GM12872 (cell line): ENCODE results near the gene SLC16A5.

Source experiments
- CTCF ChIP-seq: IDR thresholded peaks from 3 replicates; pipeline ENCODE4 v1.5.1; 2011; ENCODE audit warnings: low read depth, mild to moderate bottlenecking, low read length, moderate library complexity; ENCODE audit not compliant: insufficient read depth

Gene SLC16A5

DNA sequence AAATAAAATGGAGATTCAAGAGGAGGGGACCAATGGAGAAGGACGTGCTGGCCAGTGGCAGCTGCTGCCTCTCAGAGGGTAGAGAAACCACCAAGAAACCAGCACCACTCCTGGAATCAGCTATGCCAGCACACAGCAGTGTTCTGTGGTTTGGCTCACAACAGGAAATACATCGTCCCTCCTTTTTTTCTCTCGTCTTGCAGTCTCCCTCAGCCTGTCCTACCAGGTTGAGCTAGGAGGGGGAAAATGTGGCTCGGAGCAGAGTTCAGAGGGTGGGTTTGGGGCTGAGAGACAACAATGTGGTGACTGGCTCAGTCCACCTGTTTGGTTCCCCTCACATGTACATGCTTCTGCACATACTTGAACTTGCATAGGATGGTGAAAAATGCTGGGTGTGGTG lies 19.9 kb upstream of the SLC16A5 start:
- no peak for TF ChIP-seq CTCF

DNA sequence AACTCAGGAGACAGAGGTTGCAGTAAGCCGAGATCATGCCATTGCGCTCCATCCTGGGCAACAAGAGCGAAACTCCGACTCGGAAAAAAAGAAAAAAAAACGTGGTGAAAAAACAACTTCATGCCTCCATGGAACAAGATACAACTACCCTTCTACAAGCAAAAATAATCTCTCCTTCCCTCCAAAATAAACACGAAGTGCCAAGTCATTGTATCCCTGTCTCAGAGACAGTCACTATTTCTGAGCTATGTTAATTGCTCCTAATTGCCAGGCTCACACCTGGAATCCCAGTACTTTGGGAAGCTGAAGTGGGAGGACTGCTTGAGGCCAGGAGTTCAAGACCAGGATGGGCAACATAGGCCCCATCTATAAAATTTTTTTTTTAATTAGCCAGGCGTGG lies 19.0 kb upstream of the SLC16A5 start:
- TF ChIP-seq CTCF, result no peak

GRCh38 chr17:75069783-75070182 lies 18.0 kb upstream of the SLC16A5 start:
- TF ChIP-seq CTCF, result peak; percentile 34; the same call in 1 of the 3 replicates

- no peak for TF ChIP-seq CTCF
Observed at GRCh38 chr17:75073618-75074047, 14.1 kb upstream of the SLC16A5 start.

DNA sequence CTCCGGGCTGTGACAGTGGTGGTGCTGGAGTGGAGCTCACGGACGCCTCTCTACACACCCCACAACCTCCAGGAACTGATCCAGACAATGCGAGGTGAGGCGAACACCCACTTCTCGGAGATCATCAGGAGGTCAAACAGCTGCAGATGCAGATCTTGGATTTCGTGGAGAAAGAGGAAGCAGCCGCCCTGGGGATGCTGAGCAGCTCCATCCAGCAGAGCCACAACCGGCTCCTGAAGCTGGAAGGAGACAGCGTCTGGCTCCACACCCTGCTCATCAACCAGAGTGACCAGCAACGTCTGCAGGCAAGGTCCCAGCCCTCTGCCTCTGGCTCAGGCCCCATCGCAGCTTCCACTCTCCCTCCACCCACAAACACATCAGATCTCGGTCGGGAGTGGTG lies 13.2 kb upstream of the SLC16A5 start:
- TF ChIP-seq CTCF, result no peak

DNA sequence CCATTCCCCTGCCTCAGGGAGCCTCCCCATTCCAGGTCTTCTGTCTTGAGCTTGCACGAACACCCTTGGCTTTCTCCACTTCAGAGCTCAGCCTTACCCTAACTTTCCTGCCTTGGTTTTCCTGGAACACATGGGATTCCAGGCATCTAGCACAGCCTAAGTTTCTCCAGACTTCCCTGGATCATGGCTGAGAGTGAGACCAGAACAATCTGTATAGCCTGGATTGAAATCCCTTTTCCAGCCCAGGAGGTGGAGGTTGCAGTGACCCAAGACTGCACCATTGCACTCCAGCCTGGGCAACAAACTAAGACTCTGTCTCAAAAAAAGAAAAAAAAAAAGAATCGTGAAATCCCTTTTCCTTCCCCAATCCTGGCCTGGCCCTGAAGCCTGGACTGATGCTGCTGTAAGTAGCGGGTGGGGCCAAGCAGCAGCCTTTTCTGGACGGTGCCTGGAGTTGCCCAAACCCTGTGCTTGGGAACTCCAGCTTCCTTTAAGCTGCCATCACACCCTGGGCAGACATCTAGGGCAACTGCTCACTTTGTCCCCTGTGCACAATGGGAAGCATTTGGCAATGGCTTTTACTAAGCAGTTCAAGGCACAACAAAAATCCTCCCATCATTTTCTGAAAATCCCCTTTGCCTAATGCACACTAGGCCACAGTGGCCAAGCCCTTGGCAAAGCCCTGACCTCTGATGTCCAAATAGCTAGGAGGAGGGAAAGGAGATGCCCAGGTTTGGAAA lies 12.0 kb upstream of the SLC16A5 start:
- no peak for TF ChIP-seq CTCF

DNA sequence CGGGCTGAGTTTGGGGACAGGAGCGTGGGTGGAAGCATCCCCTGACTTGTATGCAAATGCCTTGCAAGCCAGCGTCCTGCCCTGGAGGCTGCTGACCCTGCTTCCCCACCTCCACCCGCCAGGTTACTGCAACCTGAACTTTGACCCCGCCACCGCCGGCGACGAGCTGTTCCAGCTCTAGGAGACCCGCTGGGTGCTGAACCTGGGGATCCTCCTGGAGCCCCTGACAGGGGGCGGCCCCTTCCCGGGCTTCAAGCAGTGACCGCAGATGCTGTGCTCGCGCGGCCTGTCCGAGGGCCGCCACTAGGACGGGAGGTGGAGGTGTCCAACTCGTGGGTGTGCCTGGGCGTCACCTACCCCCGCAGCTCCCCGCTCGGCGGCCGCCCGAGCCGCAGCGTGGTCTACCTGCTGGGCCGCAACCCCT lies 10.7 kb upstream of the SLC16A5 start:
- TF ChIP-seq CTCF, result no peak
